Coronary artery (tissue), 2 donors: ENCODE results near the gene TBC1D1.

Source experiments
- DNase-seq: peaks from one replicate; pipeline ENCODE4 v3.0.0-alpha.2; 2017; ENCODE audit warnings: low spot score
- H3K27ac ChIP-seq, 2 donors: fragments of 200-600 bp; sonication (generic); one replicate each; pipeline ENCODE4 v1.5.1; 2016 to 2019
- H3K4me3 ChIP-seq: fragments of 200-600 bp; sonication (generic); 2 replicates; pipeline ENCODE4 v1.5.1; 2016; ENCODE audit warnings: mild to moderate bottlenecking, moderate library complexity
- TF ChIP-seq, protein P1 (sequence below): fragments of 200-600 bp; sonication (generic); IDR thresholded peaks from one replicate; pipeline ENCODE4 v1.5.1; 2019; ENCODE audit warnings: antibody characterized with exemption

Gene TBC1D1

DNA sequence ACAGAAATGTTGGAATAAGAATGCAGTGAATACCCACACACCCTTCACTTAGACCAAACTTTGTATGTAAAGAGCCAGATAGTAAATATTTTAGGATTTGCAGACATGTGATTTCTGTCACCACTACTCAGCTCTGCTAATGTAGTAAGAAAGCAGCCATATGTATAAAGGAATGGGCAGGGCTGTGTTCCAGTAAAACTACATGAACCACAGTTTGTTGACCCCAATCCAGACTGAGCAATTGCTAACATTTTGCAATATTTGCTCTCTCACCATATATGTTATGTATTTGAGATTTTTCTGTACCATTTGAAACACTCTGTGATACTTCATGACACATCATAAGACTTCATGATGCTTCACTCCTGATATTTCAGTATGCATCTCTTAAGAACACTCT, 32.0 kb upstream of the TBC1D1 start:
- Histone ChIP-seq H3K27ac (no peak overlapping the region), H3K4me3 (no peak overlapping the region)
- no peak for DNase-seq
- TF ChIP-seq, protein P1, sequence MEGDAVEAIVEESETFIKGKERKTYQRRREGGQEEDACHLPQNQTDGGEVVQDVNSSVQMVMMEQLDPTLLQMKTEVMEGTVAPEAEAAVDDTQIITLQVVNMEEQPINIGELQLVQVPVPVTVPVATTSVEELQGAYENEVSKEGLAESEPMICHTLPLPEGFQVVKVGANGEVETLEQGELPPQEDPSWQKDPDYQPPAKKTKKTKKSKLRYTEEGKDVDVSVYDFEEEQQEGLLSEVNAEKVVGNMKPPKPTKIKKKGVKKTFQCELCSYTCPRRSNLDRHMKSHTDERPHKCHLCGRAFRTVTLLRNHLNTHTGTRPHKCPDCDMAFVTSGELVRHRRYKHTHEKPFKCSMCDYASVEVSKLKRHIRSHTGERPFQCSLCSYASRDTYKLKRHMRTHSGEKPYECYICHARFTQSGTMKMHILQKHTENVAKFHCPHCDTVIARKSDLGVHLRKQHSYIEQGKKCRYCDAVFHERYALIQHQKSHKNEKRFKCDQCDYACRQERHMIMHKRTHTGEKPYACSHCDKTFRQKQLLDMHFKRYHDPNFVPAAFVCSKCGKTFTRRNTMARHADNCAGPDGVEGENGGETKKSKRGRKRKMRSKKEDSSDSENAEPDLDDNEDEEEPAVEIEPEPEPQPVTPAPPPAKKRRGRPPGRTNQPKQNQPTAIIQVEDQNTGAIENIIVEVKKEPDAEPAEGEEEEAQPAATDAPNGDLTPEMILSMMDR: no peak

DNA sequence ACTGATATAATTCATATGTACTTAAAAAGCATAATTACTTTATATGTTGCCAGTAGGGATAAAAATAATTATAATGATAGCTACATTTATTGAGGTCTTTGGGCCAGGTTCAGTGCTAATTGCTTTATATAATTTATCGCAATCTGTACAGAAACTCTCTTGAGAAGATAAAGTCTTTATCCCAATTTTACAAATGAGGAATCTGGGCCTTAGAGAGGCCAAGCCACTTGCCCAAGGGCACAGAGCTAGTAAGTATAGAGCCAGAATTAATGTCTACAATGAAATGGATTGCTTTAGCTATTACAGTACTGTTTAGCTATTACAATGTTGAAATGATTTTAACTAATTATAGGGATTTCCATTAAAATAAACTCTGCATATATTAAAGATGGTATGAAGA, 30.6 kb upstream of the TBC1D1 start:
- DNase-seq: no peak
- no peak overlapping the region for H3K27ac ChIP-seq

DNA sequence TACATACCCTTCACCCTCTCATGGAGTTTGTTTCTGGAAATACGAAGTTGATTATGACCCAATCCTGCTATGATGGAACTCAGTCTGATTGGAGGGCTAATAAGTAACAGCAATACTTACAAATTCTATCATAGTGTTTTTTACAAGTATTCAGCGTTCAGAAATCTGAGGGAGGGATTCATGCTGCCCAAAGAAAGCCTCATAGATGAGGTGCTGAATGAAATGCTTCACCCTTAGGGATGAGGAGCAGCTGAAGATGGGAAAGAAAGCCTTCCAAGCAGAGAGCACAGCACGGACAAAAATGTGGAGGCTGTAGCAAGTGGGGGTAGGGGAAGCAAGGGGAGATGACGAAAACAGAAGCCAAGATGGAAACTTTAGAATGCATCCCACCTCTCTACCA, 27.9 kb upstream of the TBC1D1 start:
- no peak for DNase-seq
- Histone ChIP-seq H3K27ac (no peak overlapping the region), H3K4me3 (no peak overlapping the region)
- TF ChIP-seq, protein P1: no peak

More for the DNA sequence above, 30.6 kb upstream of the TBC1D1 start:
- H3K4me3 ChIP-seq: no peak overlapping the region
- TF ChIP-seq, protein P1: no peak

DNA sequence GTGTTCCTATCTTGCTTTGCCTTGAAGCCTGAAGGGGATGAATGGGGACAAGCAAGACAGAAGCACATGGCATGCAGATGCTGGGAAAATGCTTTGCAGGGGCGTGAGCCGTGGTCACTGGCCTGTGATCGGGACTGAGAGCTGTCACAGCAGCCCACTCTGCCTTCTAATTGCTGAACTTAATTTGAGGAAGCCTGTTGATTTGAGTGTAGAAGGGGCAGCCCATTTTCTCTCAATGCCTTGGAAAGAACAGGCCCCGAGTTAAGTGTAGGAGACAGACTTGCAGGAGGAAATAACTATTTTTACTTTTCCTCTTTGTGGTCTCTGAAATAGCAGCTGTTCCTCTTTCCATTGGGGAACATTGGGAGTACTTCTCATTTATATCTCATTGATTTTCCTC, 26.1 kb upstream of the TBC1D1 start:
- H3K4me3 ChIP-seq: no peak overlapping the region
- TF ChIP-seq, protein P1: no peak
- peak overlapping the region; percentile 48 to 84 for H3K27ac ChIP-seq
- DNase-seq: no peak

DNA sequence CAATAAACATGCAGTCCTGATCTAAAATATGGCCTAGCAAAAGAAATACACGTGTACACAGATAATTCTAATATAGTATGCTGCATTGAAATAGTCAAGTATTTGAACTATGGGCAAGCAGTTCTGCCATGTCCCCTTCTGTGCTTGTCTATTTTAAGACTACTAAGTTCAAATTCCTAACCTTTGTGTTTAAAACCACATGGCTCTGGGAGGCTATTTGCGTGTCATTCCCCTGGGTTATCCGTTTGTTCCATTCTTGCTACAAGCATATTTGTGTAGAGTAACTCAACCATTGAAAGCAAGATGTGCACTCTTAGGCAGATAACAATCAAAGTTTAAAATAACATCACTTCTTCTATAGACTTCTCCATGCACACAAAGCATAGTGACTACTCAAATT, 25.4 kb upstream of the TBC1D1 start:
- H3K4me3 ChIP-seq: no peak overlapping the region
- H3K27ac ChIP-seq: peak overlapping the region; percentile 56 to 84
- no peak for DNase-seq
- TF ChIP-seq, protein P1: no peak

DNA sequence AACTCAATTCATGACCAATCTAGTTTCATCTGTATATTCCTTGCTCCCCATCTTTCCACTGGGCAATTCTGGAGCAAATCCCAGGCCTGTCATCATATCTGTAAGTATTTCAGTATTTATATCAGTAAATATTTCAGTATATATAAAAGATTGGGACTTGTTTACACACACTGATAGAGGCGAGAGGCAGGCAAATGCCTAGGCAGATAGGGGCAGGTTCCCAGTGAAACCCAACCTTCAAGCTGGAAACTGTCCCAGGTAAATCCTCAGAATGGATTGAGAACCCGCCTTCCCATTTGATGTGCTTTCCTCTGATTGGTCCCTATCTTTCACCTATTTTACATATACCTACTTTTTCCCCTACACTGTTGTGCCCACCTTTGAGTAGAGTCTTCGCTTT, 23.8 kb upstream of the TBC1D1 start:
- H3K27ac ChIP-seq: peak overlapping the region; percentile 3 to 56
- DNase-seq: no peak
- TF ChIP-seq, protein P1: no peak
- no peak overlapping the region for H3K4me3 ChIP-seq

DNA sequence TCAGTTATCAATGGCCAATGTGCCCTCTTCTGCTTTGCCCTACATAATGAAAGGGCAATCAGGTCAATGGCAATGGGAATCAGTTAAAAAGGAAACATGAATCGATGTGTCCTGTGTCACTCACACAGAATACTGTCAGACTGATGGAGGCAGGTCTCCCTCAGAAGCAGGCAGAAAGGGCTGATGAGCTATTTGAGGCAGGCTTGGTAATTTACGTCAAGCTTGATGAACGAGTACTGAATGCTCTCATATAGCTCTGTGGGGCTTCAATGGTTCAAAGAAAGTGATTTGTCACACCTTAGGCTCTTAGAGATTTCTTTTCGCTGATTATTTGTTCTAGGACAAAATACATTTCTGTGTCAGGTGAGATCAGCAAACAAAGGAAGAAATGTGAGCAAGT, 22.6 kb upstream of the TBC1D1 start:
- H3K4me3 ChIP-seq: no peak overlapping the region
- no peak for DNase-seq
- TF ChIP-seq, protein P1: no peak
- no peak overlapping the region for H3K27ac ChIP-seq
